GM18508 (cell line): Measurements from ENCODE around the gene HELZ.
"Not testable (repeated sequence)": the region's sequence is repeated elsewhere in the genome, so short reads cannot be mapped to it uniquely, and the experiment has no call there.

Source experiments
- ATAC-seq: cut with Tn5 transposase; IDR thresholded peaks from one replicate; pipeline ENCODE4 v1.9.1; 2021; ENCODE audit warnings: moderate number of reproducible peaks; ENCODE audit not compliant: insufficient read depth, unreplicated experiment

Gene HELZ, protein sequence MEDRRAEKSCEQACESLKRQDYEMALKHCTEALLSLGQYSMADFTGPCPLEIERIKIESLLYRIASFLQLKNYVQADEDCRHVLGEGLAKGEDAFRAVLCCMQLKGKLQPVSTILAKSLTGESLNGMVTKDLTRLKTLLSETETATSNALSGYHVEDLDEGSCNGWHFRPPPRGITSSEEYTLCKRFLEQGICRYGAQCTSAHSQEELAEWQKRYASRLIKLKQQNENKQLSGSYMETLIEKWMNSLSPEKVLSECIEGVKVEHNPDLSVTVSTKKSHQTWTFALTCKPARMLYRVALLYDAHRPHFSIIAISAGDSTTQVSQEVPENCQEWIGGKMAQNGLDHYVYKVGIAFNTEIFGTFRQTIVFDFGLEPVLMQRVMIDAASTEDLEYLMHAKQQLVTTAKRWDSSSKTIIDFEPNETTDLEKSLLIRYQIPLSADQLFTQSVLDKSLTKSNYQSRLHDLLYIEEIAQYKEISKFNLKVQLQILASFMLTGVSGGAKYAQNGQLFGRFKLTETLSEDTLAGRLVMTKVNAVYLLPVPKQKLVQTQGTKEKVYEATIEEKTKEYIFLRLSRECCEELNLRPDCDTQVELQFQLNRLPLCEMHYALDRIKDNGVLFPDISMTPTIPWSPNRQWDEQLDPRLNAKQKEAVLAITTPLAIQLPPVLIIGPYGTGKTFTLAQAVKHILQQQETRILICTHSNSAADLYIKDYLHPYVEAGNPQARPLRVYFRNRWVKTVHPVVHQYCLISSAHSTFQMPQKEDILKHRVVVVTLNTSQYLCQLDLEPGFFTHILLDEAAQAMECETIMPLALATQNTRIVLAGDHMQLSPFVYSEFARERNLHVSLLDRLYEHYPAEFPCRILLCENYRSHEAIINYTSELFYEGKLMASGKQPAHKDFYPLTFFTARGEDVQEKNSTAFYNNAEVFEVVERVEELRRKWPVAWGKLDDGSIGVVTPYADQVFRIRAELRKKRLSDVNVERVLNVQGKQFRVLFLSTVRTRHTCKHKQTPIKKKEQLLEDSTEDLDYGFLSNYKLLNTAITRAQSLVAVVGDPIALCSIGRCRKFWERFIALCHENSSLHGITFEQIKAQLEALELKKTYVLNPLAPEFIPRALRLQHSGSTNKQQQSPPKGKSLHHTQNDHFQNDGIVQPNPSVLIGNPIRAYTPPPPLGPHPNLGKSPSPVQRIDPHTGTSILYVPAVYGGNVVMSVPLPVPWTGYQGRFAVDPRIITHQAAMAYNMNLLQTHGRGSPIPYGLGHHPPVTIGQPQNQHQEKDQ (N-terminal part only)

DNA sequence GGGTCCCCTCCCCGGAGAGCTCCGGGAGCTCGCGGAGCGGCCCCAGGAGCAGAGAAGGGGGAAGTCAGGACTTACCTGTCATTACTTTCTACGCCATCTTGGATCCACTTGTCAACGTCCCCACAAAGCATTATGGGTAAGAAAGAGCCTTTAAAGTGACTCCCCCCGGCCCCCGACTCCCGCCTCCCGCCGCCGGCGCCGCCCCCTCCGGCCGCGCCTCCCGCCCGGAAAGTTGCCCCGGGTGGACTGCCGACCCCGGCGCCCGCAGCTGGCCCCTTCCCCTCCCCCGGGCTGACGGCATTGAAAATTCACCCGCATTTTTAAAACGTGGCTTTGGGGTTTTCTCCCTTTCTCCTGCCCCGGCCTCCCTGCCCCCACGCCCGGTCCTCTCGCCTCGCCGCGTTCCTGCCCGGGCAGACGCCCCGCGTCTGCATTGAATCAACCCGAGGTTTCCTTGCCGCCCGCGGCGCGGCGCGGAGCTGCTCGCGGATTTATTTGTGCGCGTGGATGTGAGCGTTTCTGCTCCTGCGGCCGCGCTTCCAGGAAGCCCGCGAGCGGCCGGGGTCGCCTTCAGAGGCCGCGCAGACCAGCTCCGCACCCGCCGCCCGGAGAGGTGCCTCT, at the start of gene HELZ:
HELZ (minus strand) TSS at position 124 of the 621 bp plus-strand sequence. CDS start 26,392 bp downstream, outside the sequence.
- ATAC-seq = no peak

DNA sequence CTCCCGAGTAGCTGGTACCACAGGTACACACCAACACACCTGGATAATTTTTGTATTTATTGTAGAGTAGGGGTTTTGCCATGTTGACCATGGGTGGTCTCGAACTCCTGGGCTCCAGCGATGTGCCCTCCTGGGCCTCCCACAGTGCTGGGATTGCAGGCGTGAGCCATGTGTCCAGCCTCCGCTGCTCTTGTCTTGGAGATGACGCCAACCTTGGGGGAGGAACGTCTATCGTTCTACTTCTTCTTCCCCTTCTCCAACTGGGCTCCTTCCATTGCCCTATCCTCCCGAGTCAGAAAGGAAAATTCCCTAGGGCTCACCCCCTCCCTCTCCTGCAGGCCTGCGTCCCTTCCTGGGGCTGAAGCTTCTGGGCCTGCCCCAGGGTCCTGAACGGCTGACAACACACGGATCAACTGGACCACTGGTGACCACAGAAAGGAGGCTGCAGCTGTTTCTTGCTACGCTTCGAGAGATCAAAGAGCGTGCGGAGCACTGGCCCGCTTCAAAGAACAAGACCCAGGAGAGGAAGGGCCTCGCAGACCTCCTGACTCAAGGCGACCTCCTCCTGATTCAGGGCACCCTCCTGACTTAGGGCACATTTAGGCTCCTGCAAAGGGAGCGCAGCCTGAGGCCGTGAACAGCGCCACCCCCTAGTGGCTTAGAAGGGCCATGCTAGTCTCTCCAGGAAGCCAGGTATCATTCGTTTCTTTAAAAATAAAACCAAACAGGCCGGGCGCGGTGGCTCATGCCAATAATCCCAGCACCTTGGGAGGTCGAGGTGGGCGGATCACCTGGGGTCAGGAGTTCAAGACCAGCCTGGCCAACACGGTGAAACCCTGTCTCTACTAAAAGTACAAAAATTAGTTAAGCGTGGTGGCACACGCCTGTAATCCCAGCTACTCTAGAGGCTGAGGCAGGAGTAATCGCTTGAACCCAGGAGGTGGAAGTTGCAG, 48.5 kb upstream of the HELZ start:
- peak; percentile 83 for ATAC-seq

DNA sequence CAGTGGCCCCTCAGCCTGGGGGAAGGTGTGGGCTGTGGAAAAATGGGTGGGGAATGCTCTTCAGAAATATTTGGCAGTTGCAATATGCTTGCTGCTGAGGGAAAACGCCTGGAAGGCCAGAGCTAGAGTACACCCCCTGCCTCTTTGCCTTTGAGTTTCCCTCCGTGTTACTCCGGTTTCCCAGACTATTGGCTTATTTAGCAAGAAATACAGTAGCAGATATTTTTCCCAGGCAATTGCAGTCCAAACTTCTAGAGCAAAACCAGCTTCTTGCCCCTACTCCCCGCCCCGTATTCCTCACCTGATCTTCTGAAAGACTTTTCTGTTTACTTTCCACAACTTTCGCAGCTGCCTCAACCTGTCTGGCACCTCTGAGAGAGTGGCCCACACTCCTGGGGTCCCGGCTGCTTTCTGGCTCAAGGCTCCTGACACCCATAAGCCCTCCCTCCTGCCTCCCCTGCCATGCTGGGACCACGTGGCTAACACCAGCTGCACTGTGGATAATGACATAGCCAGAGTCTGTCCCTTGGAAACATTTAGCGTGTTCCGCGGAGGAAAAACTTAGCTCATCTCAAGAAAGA, 45.8 kb upstream of the HELZ start:
- no peak for ATAC-seq

DNA sequence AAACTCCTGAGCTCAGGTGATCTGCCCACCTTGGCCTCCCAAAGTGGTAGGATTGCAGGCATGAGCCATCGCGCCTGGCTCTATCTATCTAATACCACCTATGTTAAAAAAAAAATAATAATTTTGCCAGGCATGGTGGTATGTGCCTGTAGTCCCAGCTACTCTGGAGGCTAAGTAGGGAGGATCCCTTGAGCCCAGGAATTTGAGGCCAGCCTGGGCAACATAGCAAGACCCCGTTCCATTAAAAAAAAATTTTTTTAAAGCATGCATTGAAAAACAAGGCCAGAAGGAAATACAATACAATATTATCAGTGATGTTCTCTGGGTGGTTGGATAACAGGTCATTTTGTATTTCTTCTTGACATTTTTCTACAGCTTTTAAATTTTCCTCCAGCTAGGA, 45.2 kb upstream of the HELZ start:
- ATAC-seq = no peak

DNA sequence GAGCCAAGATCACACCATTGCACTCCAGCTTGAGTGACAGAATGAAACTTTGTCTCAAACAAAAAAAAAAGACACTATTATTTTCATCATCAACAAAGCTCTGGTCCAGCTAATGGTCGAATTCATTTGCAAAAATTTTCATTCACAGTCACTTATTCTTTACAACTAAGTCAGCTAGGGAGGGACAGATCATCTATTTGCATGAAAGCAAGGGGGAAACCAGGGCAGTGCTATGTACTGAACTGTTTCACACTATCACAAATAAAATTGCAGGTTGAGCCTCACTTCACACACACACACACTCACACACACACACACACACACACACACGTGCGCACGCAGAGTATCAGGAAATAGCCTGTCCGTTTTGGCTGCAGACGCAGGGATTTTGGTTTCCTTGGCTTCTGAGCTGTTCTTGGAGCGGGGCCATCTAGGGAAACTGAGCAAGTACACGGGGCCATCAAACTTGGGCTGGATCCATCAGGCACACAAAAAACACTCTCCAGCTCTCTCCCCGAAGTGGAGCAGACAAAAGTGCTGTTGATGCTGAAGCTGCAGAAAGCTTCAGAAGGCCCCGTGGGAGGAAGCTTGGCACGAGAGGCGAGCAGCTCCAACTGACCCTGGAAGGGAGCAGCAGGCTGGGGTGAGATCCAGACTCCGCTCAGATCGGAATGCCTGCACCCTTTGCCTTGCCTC, 44.3 kb upstream of the HELZ start:
- ATAC-seq = no peak

DNA sequence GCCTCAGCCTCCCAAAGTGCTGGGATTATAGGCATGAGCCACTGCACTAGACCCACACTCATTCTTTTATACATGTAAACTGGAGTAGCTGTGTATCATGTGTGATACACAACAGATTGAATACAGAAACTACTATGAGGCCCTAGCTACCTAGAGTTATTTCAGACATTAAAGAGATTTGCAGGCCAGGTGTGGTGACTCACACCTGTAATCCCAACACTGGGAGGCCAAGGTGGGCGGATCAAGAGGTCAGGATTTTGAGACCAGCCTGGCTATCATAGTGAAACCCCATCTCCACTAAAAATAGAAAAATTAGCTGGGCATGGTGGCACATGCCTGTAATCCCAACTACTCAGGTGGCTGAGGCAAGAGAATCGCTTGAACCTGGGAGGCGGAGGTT, 41.8 kb upstream of the HELZ start:
- ATAC-seq = not testable (repeated sequence)

DNA sequence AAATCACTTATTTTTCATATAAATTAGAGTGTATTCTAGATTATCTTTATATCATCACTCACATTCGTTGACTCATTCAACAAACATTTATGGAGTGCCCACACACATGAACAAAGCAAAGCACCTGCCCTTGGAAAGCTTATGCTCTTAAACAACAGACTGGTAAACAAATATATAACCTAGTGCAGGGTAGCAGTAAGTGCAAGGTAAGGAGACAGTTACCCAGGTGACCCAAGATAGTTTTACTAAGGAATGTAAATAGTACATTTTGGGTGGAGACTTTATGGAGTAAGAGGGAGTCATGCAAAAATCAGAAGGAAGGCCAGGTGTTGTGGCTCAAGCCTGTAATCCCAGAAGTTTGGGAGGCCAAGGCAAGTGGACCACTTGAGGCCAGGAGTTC, 40.4 kb upstream of the HELZ start:
- ATAC-seq = no peak

DNA sequence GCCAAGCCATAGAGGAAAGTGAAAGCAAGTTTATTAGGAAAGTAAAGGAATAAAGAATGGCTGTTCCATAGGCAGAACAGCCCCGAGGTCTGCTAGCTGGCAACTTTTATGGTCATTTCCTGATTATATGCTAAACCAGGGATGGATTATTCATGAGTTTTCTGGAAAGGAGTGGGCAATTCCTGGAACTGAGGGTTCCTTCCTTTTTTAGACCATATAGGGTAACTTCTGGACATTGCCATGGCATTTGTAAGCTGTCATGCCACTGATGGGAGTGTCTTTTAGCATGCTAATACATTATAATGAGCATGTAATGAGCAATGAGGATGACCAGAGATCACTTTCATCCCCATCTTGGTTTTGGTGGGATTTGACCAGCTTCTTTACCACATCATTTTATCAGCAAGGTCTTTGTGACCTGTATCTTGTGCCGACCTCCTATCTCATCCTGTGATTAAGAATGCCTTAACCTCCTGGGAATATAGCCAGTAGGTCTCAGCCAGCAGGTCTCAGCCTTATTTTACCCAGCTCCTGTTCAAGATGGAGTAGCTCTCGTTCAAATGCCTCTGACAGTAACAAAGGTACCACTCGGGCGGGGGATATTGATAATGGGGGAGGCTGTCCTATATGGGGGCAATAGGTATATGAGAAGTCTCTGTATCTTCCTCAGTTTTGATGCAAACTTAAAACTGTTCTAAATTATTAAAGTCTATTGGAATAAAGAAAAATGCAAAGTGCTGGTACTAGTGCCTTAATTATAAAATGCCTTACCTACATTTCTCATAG, 38.9 kb upstream of the HELZ start:
- ATAC-seq = no peak

DNA sequence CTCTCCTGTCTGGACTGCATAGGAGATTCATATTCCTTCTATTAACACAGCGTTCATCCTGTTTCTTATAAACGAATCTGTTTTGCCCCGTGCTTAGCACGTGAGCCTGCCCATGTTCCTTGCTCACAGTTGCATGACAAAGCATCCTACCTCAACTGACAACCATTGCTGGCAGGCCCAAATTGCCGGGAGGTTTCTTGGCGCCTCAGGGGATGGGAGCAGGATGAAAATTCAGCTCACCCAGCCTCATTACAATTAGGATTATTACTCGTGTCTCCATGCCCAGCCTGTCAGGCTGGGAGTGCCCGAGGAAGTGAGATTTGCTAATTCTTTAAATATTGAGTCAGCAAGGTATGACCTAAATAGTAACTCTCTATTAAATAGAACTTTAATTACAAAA, 36.7 kb upstream of the HELZ start:
- no peak for ATAC-seq

DNA sequence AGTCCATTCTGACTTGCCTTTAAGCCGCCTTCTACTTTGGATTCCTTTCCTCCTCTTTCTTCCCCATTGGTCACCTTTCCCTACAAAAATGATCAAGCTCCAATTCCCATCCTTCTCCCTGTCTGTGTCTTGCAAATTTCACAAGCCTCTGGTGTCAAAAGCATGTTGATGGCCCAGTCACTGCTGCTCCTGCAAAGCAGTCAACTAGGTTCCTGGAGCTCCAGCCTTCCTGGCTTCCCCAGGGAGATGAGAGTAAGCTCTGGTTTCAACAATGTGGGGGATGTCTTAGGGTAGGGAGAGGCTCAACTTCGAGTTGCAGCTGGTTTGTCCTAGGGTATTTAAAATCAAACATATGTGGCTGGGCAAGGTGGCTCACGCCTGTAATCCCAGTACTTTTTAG, 36.1 kb upstream of the HELZ start:
- ATAC-seq = no peak

DNA sequence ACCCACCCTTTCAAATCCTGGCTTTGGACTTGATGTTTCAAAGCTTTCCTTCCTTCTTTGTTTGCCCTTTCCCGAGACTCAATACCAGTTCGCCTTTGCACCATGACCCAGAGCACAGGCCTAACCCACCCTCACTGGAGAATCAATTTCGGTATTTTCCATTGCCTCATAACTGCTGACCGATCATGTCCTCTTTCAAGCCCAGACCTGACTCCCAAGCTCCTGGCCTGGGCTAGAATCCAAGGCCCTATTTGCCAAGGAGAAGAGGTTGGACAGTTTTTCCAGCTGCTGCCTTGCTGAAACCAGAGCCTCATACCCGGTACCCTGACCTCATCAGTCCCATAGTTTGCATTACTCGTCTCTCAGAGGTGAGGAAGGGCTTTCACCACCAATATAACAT, 35.3 kb upstream of the HELZ start:
- no peak for ATAC-seq

DNA sequence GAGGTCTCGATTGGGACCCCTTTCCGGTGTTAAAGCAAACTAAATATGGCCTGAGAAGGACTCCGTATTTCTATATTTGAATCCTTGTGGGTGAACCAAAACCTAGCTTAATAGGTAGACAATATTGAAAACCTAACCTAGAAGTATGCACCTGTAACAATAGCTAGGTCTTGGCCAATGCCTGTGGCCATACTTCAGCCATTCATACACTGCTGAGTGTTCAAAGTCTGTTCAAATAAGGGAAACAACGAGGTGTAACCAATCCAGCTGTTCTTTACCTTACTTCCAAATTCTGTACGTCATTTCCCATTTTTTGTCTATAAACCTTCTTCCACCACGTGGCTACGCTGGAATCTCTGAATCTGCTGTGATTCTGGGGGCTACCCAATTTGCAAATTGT, 34.1 kb upstream of the HELZ start:
- no peak for ATAC-seq

DNA sequence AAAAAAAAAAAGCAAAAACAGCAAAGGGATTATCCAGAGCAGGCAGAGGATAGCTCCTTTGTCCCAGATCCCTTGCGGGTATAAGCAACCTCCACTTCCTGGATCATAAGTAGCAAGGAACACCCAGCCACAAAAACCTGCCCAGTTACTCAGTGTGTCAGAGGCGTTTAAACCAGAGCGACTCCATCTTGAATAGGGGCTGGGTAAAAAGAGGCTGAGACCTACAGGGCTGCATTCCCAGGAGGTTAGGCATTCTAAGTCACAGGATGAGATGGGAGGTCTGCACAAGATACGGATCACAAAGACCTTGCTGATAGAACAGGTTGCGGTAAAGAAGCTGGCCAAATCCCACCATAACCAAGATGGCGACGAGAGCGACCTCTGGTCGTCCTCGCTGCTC, 33.4 kb upstream of the HELZ start:
- no peak for ATAC-seq

DNA sequence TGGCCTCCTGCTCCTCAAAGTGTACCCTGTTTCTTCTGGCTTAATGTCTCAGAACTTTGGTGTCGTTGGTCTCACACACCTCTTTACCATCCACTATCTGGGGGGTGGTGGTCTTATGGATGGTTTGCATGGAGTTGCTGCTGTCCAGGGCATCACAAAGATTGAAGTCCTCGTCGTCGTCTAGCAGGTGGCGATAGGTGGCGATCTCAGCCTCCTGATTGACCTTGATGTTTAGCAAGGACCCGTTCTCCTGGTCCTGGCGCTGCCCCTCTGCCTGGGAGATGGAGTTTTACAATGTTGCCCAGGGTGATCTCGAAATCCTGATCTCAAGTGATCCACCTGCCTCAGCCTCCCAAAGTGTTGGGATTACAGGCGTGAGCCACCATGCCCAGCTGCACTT, 31.1 kb upstream of the HELZ start:
- ATAC-seq = no peak

DNA sequence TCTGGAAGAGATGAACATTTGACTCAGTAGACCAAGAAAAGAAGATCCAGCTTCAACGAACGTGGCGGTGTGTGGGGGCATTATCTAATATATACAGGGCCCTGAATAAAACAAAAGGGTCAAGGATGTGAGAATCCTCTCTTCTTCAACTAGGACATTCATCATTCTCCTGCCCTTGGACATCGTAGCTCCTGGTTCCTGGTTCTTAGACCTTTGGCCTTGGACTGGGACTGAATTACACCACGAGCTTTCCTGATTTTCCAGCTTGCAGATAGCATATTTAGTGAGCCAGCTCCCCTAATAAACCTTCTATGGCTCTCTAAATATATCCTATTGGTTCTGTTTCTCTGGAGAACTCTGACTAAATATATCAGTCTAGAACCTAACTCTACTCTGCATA, 29.5 kb upstream of the HELZ start:
- no peak for ATAC-seq

DNA sequence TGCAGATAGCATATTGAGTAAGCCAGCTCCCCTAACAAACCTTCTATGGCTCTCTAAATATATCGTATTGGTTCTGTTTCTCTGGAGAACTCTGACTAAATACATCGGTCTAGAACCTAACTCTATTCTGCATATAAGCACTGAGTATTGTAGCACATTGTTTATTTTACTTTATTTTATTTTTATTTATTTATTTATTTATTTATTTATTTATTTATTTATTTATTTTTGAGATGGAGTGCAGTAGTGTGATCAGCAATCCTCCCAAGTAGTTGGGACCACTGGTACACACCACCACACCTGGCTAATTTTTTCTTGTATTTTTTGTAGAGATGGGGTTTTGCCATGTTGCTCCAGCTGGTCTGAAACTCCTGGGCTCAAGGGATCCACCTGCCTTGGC, 28.9 kb upstream of the HELZ start:
- no peak for ATAC-seq

DNA sequence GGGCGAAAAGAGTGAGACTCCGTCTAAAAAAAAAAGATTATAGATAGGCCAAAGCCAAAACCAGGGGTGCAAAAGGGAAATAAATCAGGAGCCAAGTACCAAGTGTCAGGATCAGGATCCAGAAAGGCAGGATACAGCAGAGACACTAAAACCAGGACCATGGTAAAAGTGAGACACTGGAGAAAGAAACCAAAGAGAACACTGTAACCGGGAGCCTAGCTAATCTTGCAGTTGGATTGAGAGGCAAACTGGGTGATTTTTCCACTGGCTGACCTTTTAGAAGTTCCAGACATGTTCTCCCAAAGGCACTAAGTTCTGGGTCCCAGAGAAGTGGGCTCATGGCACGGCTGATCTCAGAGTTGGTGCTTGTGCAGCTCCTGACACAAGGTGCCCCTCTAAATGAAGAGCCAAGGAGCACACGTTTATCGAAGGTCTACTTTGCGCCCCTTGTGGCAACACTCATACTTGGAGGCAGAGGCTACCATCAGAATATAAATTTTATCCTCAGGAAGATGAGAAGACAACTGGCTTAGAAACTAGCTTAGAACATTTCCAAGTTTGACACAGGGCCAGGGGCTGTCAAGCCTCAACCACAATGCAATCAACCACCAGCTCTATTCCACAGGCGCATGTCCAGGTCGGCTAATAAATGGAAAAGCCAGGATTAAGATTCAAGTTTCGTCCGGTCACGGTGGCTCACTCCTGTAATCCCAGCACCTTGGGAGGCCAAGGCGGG, 27.5 kb upstream of the HELZ start:
- ATAC-seq = no peak
